Left lobe of liver (tissue), 2 donors: Measurements from ENCODE around the gene POFUT1. TPM values are rescaled to one million over a fixed set of nuclear protein-coding genes. Genes with fewer than 3 reads are reported as not detected.
"Not testable (repeated sequence)": the region's sequence is repeated elsewhere in the genome, so short reads cannot be mapped to it uniquely, and the experiment has no call there.

ENCODE experiments used
- ATAC-seq: fragments of 200-7000 bp; cut with Tn5 transposase; one replicate; pipeline ENCODE4 v1.9.1; 2020; ENCODE audit warnings: mild to moderate bottlenecking, moderate library complexity
- DNase-seq: peaks from one replicate; pipeline ENCODE4 v3.0.0-alpha.2; 2020; ENCODE audit warnings: low spot score
- total RNA-seq: library from RNA; stranded (reverse); gene quantifications from one replicate; pipeline ENCODE4 v1.2.1, GENCODE V29; 2021
- donor health status: DM: no; HTN: no; CAD: no; lungs with moderate emphysema.
- donor health status: DM: no; HTN: yes; CAD: no.

POFUT1 gene
- total RNA-seq, 1 donor from 2014 or later, result 39.2 TPM

DNA sequence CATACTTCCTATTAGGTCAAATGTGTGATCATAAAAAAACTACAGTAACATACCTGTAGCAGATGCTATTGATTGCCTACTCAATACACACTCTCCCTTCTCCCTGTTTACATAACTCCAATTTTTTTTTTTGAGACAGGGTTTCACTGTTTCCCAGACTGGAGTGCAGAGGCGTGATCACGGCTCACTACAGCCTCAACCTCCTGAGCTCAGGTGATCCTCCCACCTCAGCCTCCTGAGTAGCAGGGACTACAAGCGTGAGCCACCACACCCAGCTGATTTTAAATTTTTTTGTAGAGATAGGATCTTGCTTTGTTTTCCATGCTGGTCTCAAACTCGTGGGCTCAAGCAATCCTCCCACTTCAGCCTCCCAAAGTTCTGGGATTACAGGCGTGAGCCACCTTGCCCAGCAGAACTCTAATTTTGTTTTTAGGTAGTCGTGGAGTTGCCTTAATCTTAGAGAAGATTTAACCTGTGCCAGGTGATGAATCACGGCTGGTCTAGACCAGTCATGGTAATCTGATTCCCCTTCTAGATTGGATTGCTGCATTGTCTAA, 55.8 kb downstream of the POFUT1 start:
- ATAC-seq (no peak), DNase-seq (no peak)

DNA sequence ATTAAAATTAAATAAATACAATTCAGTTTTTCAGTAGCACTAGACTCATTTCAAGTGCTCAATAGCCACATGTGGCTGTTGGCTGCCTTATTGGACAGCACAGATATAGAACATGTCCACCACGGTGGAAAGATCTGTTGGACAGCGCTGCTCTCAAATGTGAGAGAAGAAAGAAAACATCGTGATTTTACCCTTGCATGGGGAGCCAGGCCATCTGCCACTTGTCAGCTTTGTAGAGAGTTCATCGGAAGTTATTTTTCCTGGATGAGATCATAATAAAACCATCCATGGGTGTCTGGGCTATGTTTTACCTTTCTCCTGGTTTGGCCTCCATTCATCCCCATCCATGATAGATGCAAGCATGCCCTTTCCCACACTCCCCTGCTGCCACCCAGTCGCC, 63.9 kb downstream of the POFUT1 start:
- DNase-seq, result no peak
- ATAC-seq, result no peak

DNA sequence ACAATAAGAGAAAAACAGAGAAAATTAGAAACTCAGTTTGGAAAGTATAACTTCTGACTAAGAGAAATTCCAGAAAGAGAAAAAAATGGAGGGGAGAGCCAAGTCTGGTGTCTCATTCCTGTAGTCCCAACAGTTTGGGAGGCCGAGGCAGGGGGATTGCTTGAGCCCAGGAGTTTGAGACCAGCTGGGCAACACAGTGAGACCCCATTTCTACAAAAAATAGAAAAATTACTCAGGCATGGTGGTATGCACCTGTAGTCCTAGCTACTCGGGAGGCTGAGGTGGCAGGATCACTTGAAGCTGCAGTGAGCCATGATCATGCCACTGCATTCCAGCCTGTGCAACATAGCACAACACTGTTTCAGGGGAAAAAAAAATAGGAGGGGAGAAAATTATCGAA, 66.7 kb downstream of the POFUT1 start:
- no peak for DNase-seq
- ATAC-seq, result no peak

GRCh38 chr20:32275163-32275562, 67.5 kb downstream of the POFUT1 start:
- ATAC-seq, DNase-seq: not testable (repeated sequence)

GRCh38 chr20:32277361-32278198, 69.9 kb downstream of the POFUT1 start, which contains the start of gene KIF3B:
Gene KIF3B, plus strand, starts transcription at chr20:32277651. Its CDS starts 32,127 bp downstream, at chr20:32309778.
- peak; percentile 94 for ATAC-seq
- DNase-seq, result peak; percentile 87

GRCh38 chr20:32278199-32278643, 70.5 kb downstream of the POFUT1 start:
- DNase-seq (no peak), ATAC-seq (no peak)

DNA sequence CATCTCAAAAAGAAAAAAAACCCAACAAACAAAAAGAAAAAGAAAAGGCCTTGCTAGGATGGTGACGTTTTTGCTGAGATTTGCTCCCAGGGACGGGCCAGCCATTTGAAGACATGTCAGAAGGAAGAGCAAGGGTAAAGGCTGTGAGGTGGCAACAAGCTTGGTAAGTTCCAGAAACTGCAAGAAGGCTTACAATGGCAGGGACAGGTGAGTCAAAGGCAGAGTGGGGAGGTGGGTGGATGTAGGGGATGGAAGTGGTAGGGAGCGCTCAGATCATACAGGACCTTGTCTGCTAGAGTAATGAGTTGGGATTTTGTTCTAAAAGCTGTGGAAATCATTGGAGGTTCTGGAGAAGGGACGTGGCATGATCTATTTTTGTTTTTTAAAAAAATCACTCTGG, 74.0 kb downstream of the POFUT1 start:
- ATAC-seq (no peak), DNase-seq (no peak)

DNA sequence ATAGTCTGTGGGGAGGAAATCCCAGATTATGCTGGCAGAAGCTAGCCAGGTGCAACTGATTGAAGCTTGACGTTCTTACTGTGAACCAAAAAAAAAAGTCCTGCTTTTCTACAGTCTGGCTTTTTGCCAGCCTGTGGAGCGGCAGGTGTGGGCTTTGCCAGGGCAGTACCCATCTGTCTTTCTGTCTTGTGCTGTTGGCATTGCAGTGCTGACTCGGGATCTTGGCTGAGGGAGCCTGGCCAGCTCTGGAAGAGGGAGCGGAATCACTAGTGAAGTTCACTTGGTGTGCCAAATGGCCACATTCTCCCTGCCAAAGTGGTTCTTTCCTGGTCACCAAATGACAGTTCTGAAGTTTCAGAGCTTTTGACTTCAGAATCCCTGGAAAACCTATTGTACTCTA, 74.8 kb downstream of the POFUT1 start:
- ATAC-seq, result peak; percentile 94
- peak; percentile 88 for DNase-seq

DNA sequence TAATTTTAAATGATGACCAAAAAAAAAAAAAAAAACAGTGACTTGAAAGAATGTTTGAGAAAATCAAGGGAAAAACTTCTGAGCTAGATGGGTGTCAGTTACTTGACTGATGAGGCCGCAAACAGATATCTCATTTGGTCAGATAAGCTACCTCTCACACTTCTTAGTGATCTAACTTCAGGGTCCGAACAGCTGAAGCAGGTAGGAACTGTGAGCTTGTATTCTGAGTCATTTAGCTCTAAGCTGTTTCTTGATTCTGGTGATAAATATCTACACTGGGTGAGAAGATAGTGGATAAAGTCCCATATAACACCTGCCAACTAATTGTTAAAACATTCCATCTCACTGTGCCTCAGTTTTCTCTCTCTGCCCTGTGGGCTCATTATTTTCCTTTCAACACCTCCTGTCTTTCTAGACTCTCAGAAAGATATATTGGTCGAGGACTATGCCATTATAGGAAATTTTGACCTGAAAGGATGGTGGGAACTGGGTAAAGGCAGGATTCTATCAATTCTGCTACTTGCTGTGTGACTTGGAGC, 77.5 kb downstream of the POFUT1 start:
- DNase-seq, result no peak
- ATAC-seq, result no peak

GRCh38 chr20:32285621-32286371, 78.1 kb downstream of the POFUT1 start:
- DNase-seq (no peak), ATAC-seq (no peak)

GRCh38 chr20:32287231-32287638, 79.6 kb downstream of the POFUT1 start:
- DNase-seq (no peak), ATAC-seq (no peak)

Other genes starting within 250 kb of the POFUT1 start
- not detected for gene XKR7, start 239.7 kb upstream of the POFUT1 start, total RNA-seq
- gene CCM2L, start 197.4 kb upstream of the POFUT1 start, total RNA-seq, result 1.5 TPM
- 3.7 TPM for gene HCK, start 155.6 kb upstream of the POFUT1 start, total RNA-seq
- gene TM9SF4, start 98.2 kb upstream of the POFUT1 start, total RNA-seq, result 25.3 TPM
- 2.8 TPM for gene PLAGL2, start 137 bp upstream of the POFUT1 start, total RNA-seq
- 19.3 TPM for gene KIF3B, start 69.8 kb downstream of the POFUT1 start, total RNA-seq
- gene ASXL1, start 150.5 kb downstream of the POFUT1 start, total RNA-seq, result 28.5 TPM